MM.1S (cell line): ENCODE results near the gene CBX2.

ENCODE experiments used
- DNase-seq: peaks from one replicate; pipeline ENCODE4 v3.0.0-alpha.2; 2015
- H2AFZ ChIP-seq: fragments of 300-600 bp; sonication (generic); 2 replicates; pipeline ENCODE4 v1.6.0; 2016; ENCODE audit warnings: antibody characterized with exemption, low read length
- H3F3A ChIP-seq: fragments of 300-600 bp; sonication (generic); 2 replicates; pipeline ENCODE4 v1.6.1; 2016; ENCODE audit warnings: mild to moderate bottlenecking, antibody characterized with exemption, low read length, moderate library complexity, mixed read lengths; ENCODE audit not compliant: insufficient read depth
- H3K27ac ChIP-seq: fragments of 300-600 bp; sonication (generic); 2 replicates; pipeline ENCODE4 v1.5.1; 2016; ENCODE audit warnings: mild to moderate bottlenecking, low read length
- H3K27me3 ChIP-seq: fragments of 300-600 bp; sonication (generic); replicated peaks from 2 replicates; pipeline ENCODE4 v1.6.0; 2016; ENCODE audit warnings: low read length; ENCODE audit not compliant: insufficient read depth
- H3K36me3 ChIP-seq: fragments of 300-600 bp; sonication (generic); replicated peaks from 2 replicates; pipeline ENCODE4 v1.6.1; 2016; ENCODE audit warnings: mild to moderate bottlenecking, low read length, mixed read lengths; ENCODE audit not compliant: insufficient read depth
- H3K4me1 ChIP-seq: fragments of 300-600 bp; sonication (generic); 2 replicates; pipeline ENCODE4 v1.6.1; 2016; ENCODE audit warnings: low read length, mixed read lengths
- H3K4me2 ChIP-seq: fragments of 300-600 bp; sonication (generic); 2 replicates; pipeline ENCODE4 v1.6.0; 2016; ENCODE audit warnings: low read depth, low read length
- H3K4me3 ChIP-seq: fragments of 300-600 bp; sonication (generic); 2 replicates; pipeline ENCODE4 v1.5.1; 2016; ENCODE audit warnings: low read length, mixed read lengths
- H3K79me2 ChIP-seq: fragments of 300-600 bp; sonication (generic); 2 replicates; pipeline ENCODE4 v1.6.1; 2016; ENCODE audit warnings: mixed run types, low read length, mixed read lengths
- H3K9ac ChIP-seq: fragments of 300-600 bp; sonication (generic); 2 replicates; pipeline ENCODE4 v1.6.1; 2016; ENCODE audit warnings: low read length, mixed read lengths
- H3K9me2 ChIP-seq: fragments of 300-600 bp; sonication (generic); replicated peaks from 2 replicates; pipeline ENCODE4 v1.6.1; 2016; ENCODE audit warnings: mild to moderate bottlenecking, low read length, mixed read lengths; ENCODE audit not compliant: insufficient read depth
- H3K9me3 ChIP-seq: fragments of 300-600 bp; sonication (generic); replicated peaks from 2 replicates; pipeline ENCODE4 v1.6.1; 2016; ENCODE audit warnings: mild to moderate bottlenecking, low read length, mixed read lengths; ENCODE audit not compliant: insufficient read depth
- H4K20me1 ChIP-seq: fragments of 300-600 bp; sonication (generic); 2 replicates; pipeline ENCODE4 v1.6.1; 2016; ENCODE audit warnings: mild to moderate bottlenecking, low read length, moderate library complexity, mixed read lengths; ENCODE audit not compliant: insufficient read depth
- CTCF ChIP-seq: fragments of 300-600 bp; sonication (generic); IDR thresholded peaks from 2 replicates; pipeline ENCODE4 v1.5.1; 2016; ENCODE audit warnings: antibody characterized with exemption, low read length, mixed read lengths
- EZH2 ChIP-seq: fragments of 300-600 bp; sonication (generic); optimal IDR thresholded peaks from 2 replicates; pipeline ENCODE3; 2017; ENCODE audit warnings: low read depth, mild to moderate bottlenecking, antibody characterized with exemption, low read length, mixed read lengths
- EZH2phosphoT487 ChIP-seq: fragments of 300-600 bp; sonication (generic); IDR thresholded peaks from 2 replicates; pipeline ENCODE4 v1.6.1; 2018; ENCODE audit warnings: antibody characterized with exemption, low read length

Gene CBX2

GRCh38 chr17:79761894-79762589 lies 15.9 kb upstream of the CBX2 start:
- no peak overlapping the region for H3K4me3 ChIP-seq
- no peak for TF ChIP-seq EZH2
- TF ChIP-seq EZH2phosphoT487: no peak
- no peak for TF ChIP-seq CTCF
- no peaks in the 10 kb centered on the region for H3K9me3 ChIP-seq
- H3K79me2 ChIP-seq: no peaks in the 10 kb centered on the region
- H3K27ac ChIP-seq: no peak overlapping the region
- peaks cover 66% of the 10 kb centered on the region for H3K27me3 ChIP-seq
- H4K20me1 ChIP-seq: no peaks in the 10 kb centered on the region
- no peaks in the 10 kb centered on the region for H3F3A ChIP-seq
- H3K36me3 ChIP-seq: no peaks in the 10 kb centered on the region
- no peak for DNase-seq
- H3K9me2 ChIP-seq: no peaks in the 10 kb centered on the region
- H3K4me1 ChIP-seq: no peaks in the 10 kb centered on the region
- H3K9ac ChIP-seq: no peak overlapping the region
- H2AFZ ChIP-seq: no peak overlapping the region
- H3K4me2 ChIP-seq: no peak overlapping the region

- Histone ChIP-seq H3K9me2 (no peaks in the 10 kb centered on the region), H3K9ac (no peak overlapping the region), H3K79me2 (no peaks in the 10 kb centered on the region), H3K4me3 (no peak overlapping the region), H3K36me3 (no peaks in the 10 kb centered on the region), H2AFZ (no peak overlapping the region), H3K4me1 (no peaks in the 10 kb centered on the region), H3F3A (no peaks in the 10 kb centered on the region), H4K20me1 (no peaks in the 10 kb centered on the region), H3K27ac (no peak overlapping the region), H3K9me3 (no peaks in the 10 kb centered on the region), H3K27me3 (peaks cover 82% of the 10 kb centered on the region), H3K4me2 (no peak overlapping the region)
- no peak for TF ChIP-seq EZH2
- TF ChIP-seq CTCF: no peak
- no peak for TF ChIP-seq EZH2phosphoT487
- DNase-seq: no peak
These were observed 12.2 kb upstream of the CBX2 start for GRCh38 chr17:79765708-79766107.

- Histone ChIP-seq H3K9me3 (no peaks in the 10 kb centered on the region), H4K20me1 (no peaks in the 10 kb centered on the region), H3K27me3 (peaks cover 98% of the 10 kb centered on the region), H2AFZ (no peak overlapping the region), H3K9me2 (no peaks in the 10 kb centered on the region), H3K36me3 (no peaks in the 10 kb centered on the region), H3F3A (no peaks in the 10 kb centered on the region), H3K79me2 (no peaks in the 10 kb centered on the region), H3K4me1 (no peaks in the 10 kb centered on the region), H3K27ac (no peak overlapping the region), H3K9ac (no peak overlapping the region), H3K4me3 (no peak overlapping the region), H3K4me2 (no peak overlapping the region)
- no peak for DNase-seq
- TF ChIP-seq EZH2phosphoT487 (no peak), EZH2 (no peak), CTCF (no peak)
These were observed 8.1 kb upstream of the CBX2 start for GRCh38 chr17:79769570-79770506.
